Neural cell (in vitro differentiated cells): Measurements from ENCODE around the gene CENPX. TPM values are rescaled to one million over a fixed set of nuclear protein-coding genes. Genes with fewer than 3 reads are reported as not detected.

Source experiments
- H2AFZ ChIP-seq: fragments of 200-600, 300-800 bp; sonication (generic), shearing (Covaris generic); 2 replicates; pipeline ENCODE4 v1.6.0; 2014; ENCODE audit warnings: low read depth, mild to moderate bottlenecking, antibody characterized with exemption, low read length, moderate library complexity
- H3F3A ChIP-seq: fragments of 200-600 bp; shearing (Covaris generic); 2 replicates; pipeline ENCODE4 v1.6.1; 2016; ENCODE audit warnings: mild to moderate bottlenecking, moderate library complexity, mixed read lengths, antibody characterized with exemption, low read length; ENCODE audit not compliant: insufficient read depth, poor library complexity, severe bottlenecking
- H3K27ac ChIP-seq: fragments of 200-600, 300-800 bp; sonication (generic), shearing (Covaris generic); 2 replicates; pipeline ENCODE4 v1.5.1; 2014; ENCODE audit warnings: mild to moderate bottlenecking, low read length, moderate library complexity
- H3K27me3 ChIP-seq: fragments of 300-800, 200-600 bp; sonication (generic), shearing (Covaris generic); 2 replicates; pipeline ENCODE4 v1.6.0; 2014; ENCODE audit warnings: mild to moderate bottlenecking, low read depth, low read length, moderate library complexity; ENCODE audit not compliant: insufficient read depth
- H3K36me3 ChIP-seq: fragments of 300-800, 200-600 bp; sonication (generic), shearing (Covaris generic); 2 replicates; pipeline ENCODE4 v1.5.1; 2014; ENCODE audit warnings: mild to moderate bottlenecking, antibody characterized with exemption, low read length, moderate library complexity; ENCODE audit not compliant: insufficient read depth
- H3K4me2 ChIP-seq: fragments of 300-800, 200-600 bp; sonication (generic), shearing (Covaris generic); 2 replicates; pipeline ENCODE4 v1.6.0; 2014; ENCODE audit warnings: mild to moderate bottlenecking, low read length
- H3K4me3 ChIP-seq: fragments of 300-800, 200-600 bp; sonication (generic), shearing (Covaris generic); 2 replicates; pipeline ENCODE4 v1.5.1; 2014; ENCODE audit warnings: mild to moderate bottlenecking, low read length, moderate library complexity
- H3K79me2 ChIP-seq: fragments of 200-600 bp; shearing (Covaris generic); replicated peaks from 2 replicates; pipeline ENCODE4 v1.6.0; 2014; ENCODE audit warnings: mild to moderate bottlenecking, low read length, moderate library complexity; ENCODE audit not compliant: insufficient read depth
- H3K9ac ChIP-seq: fragments of 300-800, 200-600 bp; sonication (generic), shearing (Covaris generic); 2 replicates; pipeline ENCODE4 v1.6.1; 2016; ENCODE audit warnings: mild to moderate bottlenecking, low read length, mixed read lengths
- H3K9me2 ChIP-seq: fragments of 200-600 bp; shearing (Covaris generic); 2 replicates; pipeline ENCODE4 v1.6.1; 2016; ENCODE audit warnings: mild to moderate bottlenecking, low read length, mixed read lengths; ENCODE audit not compliant: insufficient read depth
- H3K9me3 ChIP-seq: fragments of 200-600, 300-800 bp; sonication (generic), shearing (Covaris generic); 2 replicates; pipeline ENCODE4 v1.6.1; 2016; ENCODE audit warnings: mild to moderate bottlenecking, mixed run types, low read length, moderate library complexity, mixed read lengths
- H4K20me1 ChIP-seq: fragments of 200-600 bp; shearing (Covaris generic); 2 replicates; pipeline ENCODE4 v1.6.1; 2016; ENCODE audit warnings: mild to moderate bottlenecking, mixed run types; ENCODE audit not compliant: insufficient read depth
- CTCF ChIP-seq: fragments of 450-650 bp; IDR thresholded peaks from 2 replicates; pipeline ENCODE4 v1.5.1; 2014; ENCODE audit warnings: antibody characterized with exemption, mild to moderate bottlenecking, moderate library complexity; ENCODE audit not compliant: poor library complexity, severe bottlenecking
- EP300 ChIP-seq: fragments of 450-650 bp; conservative IDR thresholded peaks from 2 replicates; pipeline ENCODE4 v1.6.1; 2014; ENCODE audit warnings: antibody characterized with exemption, mild to moderate bottlenecking, moderate library complexity; ENCODE audit not compliant: poor library complexity, severe bottlenecking
- EZH2 ChIP-seq: fragments of 200-600, 300-800 bp; shearing (Covaris generic), sonication (generic); IDR thresholded peaks from 2 replicates; pipeline ENCODE4 v1.6.1; 2014; ENCODE audit warnings: antibody characterized with exemption, low read length, borderline replicate concordance, mild to moderate bottlenecking; ENCODE audit not compliant: insufficient read depth, poor library complexity, severe bottlenecking
- MXI1 ChIP-seq: fragments of 450-650 bp; conservative IDR thresholded peaks from 2 replicates; pipeline ENCODE4 v1.6.1; 2014; ENCODE audit warnings: antibody characterized with exemption, mild to moderate bottlenecking; ENCODE audit not compliant: poor library complexity, severe bottlenecking
- POLR2AphosphoS5 ChIP-seq: IDR thresholded peaks from 2 replicates; pipeline ENCODE4 v1.6.1; 2012
- RAD21 ChIP-seq: fragments of 450-650 bp; conservative IDR thresholded peaks from 2 replicates; pipeline ENCODE4 v1.6.1; 2014; ENCODE audit warnings: antibody characterized with exemption, mild to moderate bottlenecking, moderate library complexity
- SMC3 ChIP-seq: fragments of 450-650 bp; conservative IDR thresholded peaks from 2 replicates; pipeline ENCODE4 v1.6.1; 2014; ENCODE audit warnings: antibody characterized with exemption, mild to moderate bottlenecking, moderate library complexity; ENCODE audit not compliant: poor library complexity
- TAF1 ChIP-seq: IDR thresholded peaks from 2 replicates; pipeline ENCODE4 v1.6.1; 2012; ENCODE audit warnings: low read depth
- polyA plus RNA-seq: library from polyadenylated mRNA; depleted of rRNA; stranded (reverse); fragments of >200 nt; gene quantifications from 2 replicates; pipeline ENCODE4 v1.2.3, GENCODE V29; 2014
- TF ChIP-seq, protein P1 (sequence below): IDR thresholded peaks from 2 replicates; pipeline ENCODE4 v1.6.1; 2012; ENCODE audit warnings: borderline replicate concordance

Gene CENPX
- polyA plus RNA-seq, 1 donor from 2014 or later: 205 TPM

- no peak overlapping the region for H3K4me2 ChIP-seq
Observed at GRCh38 chr17:82047914-82048570, 25.4 kb upstream of the CENPX start.

GRCh38 chr17:82047379-82047778, 24.7 kb upstream of the CENPX start:
- Histone ChIP-seq H3F3A (no peaks in the 10 kb centered on the region), H3K4me2 (no peak overlapping the region), H3K9me3 (no peaks in the 10 kb centered on the region), H3K4me3 (no peak overlapping the region), H4K20me1 (no peaks in the 10 kb centered on the region), H3K79me2 (peaks cover 4% of the 10 kb centered on the region), H2AFZ (no peak overlapping the region), H3K36me3 (no peaks in the 10 kb centered on the region), H3K27me3 (no peaks in the 10 kb centered on the region), H3K27ac (no peak overlapping the region), H3K9me2 (no peaks in the 10 kb centered on the region), H3K9ac (no peak overlapping the region)
- TF ChIP-seq EP300 (no peak), TAF1 (no peak), EZH2 (no peak), POLR2AphosphoS5 (no peak), CTCF (no peak), MXI1 (no peak), SMC3 (no peak)
- TF ChIP-seq, protein P1, sequence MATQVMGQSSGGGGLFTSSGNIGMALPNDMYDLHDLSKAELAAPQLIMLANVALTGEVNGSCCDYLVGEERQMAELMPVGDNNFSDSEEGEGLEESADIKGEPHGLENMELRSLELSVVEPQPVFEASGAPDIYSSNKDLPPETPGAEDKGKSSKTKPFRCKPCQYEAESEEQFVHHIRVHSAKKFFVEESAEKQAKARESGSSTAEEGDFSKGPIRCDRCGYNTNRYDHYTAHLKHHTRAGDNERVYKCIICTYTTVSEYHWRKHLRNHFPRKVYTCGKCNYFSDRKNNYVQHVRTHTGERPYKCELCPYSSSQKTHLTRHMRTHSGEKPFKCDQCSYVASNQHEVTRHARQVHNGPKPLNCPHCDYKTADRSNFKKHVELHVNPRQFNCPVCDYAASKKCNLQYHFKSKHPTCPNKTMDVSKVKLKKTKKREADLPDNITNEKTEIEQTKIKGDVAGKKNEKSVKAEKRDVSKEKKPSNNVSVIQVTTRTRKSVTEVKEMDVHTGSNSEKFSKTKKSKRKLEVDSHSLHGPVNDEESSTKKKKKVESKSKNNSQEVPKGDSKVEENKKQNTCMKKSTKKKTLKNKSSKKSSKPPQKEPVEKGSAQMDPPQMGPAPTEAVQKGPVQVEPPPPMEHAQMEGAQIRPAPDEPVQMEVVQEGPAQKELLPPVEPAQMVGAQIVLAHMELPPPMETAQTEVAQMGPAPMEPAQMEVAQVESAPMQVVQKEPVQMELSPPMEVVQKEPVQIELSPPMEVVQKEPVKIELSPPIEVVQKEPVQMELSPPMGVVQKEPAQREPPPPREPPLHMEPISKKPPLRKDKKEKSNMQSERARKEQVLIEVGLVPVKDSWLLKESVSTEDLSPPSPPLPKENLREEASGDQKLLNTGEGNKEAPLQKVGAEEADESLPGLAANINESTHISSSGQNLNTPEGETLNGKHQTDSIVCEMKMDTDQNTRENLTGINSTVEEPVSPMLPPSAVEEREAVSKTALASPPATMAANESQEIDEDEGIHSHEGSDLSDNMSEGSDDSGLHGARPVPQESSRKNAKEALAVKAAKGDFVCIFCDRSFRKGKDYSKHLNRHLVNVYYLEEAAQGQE: no peak

More at GRCh38 chr17:82047914-82048570, 25.4 kb upstream of the CENPX start:
- H3K4me3 ChIP-seq: no peak overlapping the region
- H3K27ac ChIP-seq: no peak overlapping the region
- no peaks in the 10 kb centered on the region for H3K36me3 ChIP-seq
- H2AFZ ChIP-seq: no peak overlapping the region
- H3K9ac ChIP-seq: no peak overlapping the region
- no peaks in the 10 kb centered on the region for H3F3A ChIP-seq
- H4K20me1 ChIP-seq: no peaks in the 10 kb centered on the region
- H3K9me2 ChIP-seq: no peaks in the 10 kb centered on the region
- no peaks in the 10 kb centered on the region for H3K9me3 ChIP-seq
- TF ChIP-seq EZH2 (no peak), EP300 (no peak), MXI1 (no peak), TAF1 (no peak), POLR2AphosphoS5 (no peak), SMC3 (no peak), RAD21 (no peak), CTCF (no peak)
- TF ChIP-seq, protein P1: no peak
- peaks cover 10% of the 10 kb centered on the region for H3K79me2 ChIP-seq
- H3K27me3 ChIP-seq: no peaks in the 10 kb centered on the region
